GM23338 (cell line): Measurements from ENCODE around the gene PEX13. TPM values are rescaled to one million over a fixed set of nuclear protein-coding genes. Genes with fewer than 3 reads are reported as not detected.

Experiments used
- ATAC-seq: fragments of 200-7000 bp; cut with Tn5 transposase; 3 replicates; pipeline ENCODE4 v1.9.1; 2020
- DNase-seq: peaks from one replicate; pipeline ENCODE4 v3.0.0-alpha.2; 2015; ENCODE audit warnings: low spot score
- H2AFZ ChIP-seq: fragments of 200-600 bp; sonication (generic); 2 replicates; pipeline ENCODE4 v1.8.0; 2016; ENCODE audit warnings: antibody characterized with exemption, mild to moderate bottlenecking, moderate library complexity
- H3F3A ChIP-seq: fragments of 200-600 bp; sonication (generic); replicated peaks from 2 replicates; pipeline ENCODE4 v1.8.0; 2017; ENCODE audit warnings: antibody characterized with exemption, mixed run types, low read depth
- H3K27ac ChIP-seq: fragments of 200-600 bp; sonication (generic); 2 replicates; pipeline ENCODE4 v1.6.1; 2016; ENCODE audit warnings: low read depth
- H3K27me3 ChIP-seq: fragments of 200-600 bp; sonication (generic); 2 replicates; pipeline ENCODE4 v1.8.0; 2016; ENCODE audit warnings: mild to moderate bottlenecking, mixed run types, moderate library complexity; ENCODE audit not compliant: insufficient read depth
- H3K36me3 ChIP-seq: fragments of 200-600 bp; sonication (generic); 2 replicates; pipeline ENCODE4 v1.8.0; 2016; ENCODE audit warnings: mild to moderate bottlenecking; ENCODE audit not compliant: insufficient read depth
- H3K4me1 ChIP-seq: fragments of 200-600 bp; sonication (generic); 2 replicates; pipeline ENCODE4 v1.8.0; 2016; ENCODE audit warnings: mild to moderate bottlenecking, moderate library complexity; ENCODE audit not compliant: insufficient read depth
- H3K4me2 ChIP-seq: fragments of 200-600 bp; sonication (generic); 2 replicates; pipeline ENCODE4 v1.7.1; 2017; ENCODE audit warnings: mixed run types
- H3K4me3 ChIP-seq: fragments of 200-600 bp; sonication (generic); 2 replicates; pipeline ENCODE4 v1.6.1; 2016; ENCODE audit warnings: mixed run types
- H3K79me2 ChIP-seq: fragments of 200-600 bp; sonication (generic); replicated peaks from 2 replicates; pipeline ENCODE4 v1.8.0; 2017; ENCODE audit warnings: mild to moderate bottlenecking; ENCODE audit not compliant: insufficient read depth
- H3K9me2 ChIP-seq: fragments of 200-600 bp; sonication (generic); 2 replicates; pipeline ENCODE4 v1.8.0; 2017; ENCODE audit not compliant: insufficient read depth
- H4K20me1 ChIP-seq: fragments of 200-600 bp; sonication (generic); replicated peaks from 2 replicates; pipeline ENCODE4 v1.8.0; 2017; ENCODE audit warnings: mild to moderate bottlenecking; ENCODE audit not compliant: insufficient read depth
- H3K27ac Mint-ChIP-seq: 2 replicates; pipeline ENCODE4 v1.8.0; 2020; ENCODE audit warnings: inconsistent platforms, mild to moderate bottlenecking, moderate library complexity, mixed read lengths
- H3K27me3 Mint-ChIP-seq: 3 replicates; pipeline ENCODE4 v1.8.0; 2022; ENCODE audit warnings: low read depth, mild to moderate bottlenecking, moderate library complexity, mixed read lengths, inconsistent platforms; ENCODE audit not compliant: insufficient read depth, poor library complexity
- H3K36me3 Mint-ChIP-seq: 3 replicates; pipeline ENCODE4 v1.8.0; 2021; ENCODE audit warnings: low read depth, mild to moderate bottlenecking, inconsistent platforms, moderate library complexity, mixed read lengths
- H3K4me1 Mint-ChIP-seq: 3 replicates; pipeline ENCODE4 v1.8.0; 2020; ENCODE audit warnings: mild to moderate bottlenecking, inconsistent platforms, mixed read lengths
- H3K4me3 Mint-ChIP-seq: 3 replicates; pipeline ENCODE4 v1.8.0; 2021; ENCODE audit warnings: moderate library complexity, mild to moderate bottlenecking, inconsistent platforms, mixed read lengths
- H3K9me3 Mint-ChIP-seq: 3 replicates; pipeline ENCODE4 v1.8.0; 2020; ENCODE audit warnings: moderate library complexity, mild to moderate bottlenecking, inconsistent platforms, mixed read lengths
- CREB1 ChIP-seq: fragments of 250-450 bp; sonication (Bioruptor Pico); IDR thresholded peaks from 2 replicates; pipeline ENCODE4 v1.5.0; 2020; ENCODE audit warnings: low read depth, mild to moderate bottlenecking, moderate library complexity
- EZH2 ChIP-seq: fragments of 200-600 bp; sonication (generic); IDR thresholded peaks from one replicate; pipeline ENCODE4 v1.8.0; 2017; ENCODE audit warnings: antibody characterized with exemption, mild to moderate bottlenecking, low read depth; ENCODE audit not compliant: unreplicated experiment
- JUNB ChIP-seq: IDR thresholded peaks from one replicate; pipeline ENCODE4 v1.6.1; 2016; ENCODE audit warnings: antibody characterized with exemption; ENCODE audit not compliant: unreplicated experiment
- NANOG ChIP-seq: IDR thresholded peaks from 2 replicates; pipeline ENCODE4 v1.6.1; 2016; ENCODE audit warnings: antibody characterized with exemption, borderline replicate concordance
- POLR2AphosphoS5 ChIP-seq: IDR thresholded peaks from 2 replicates; pipeline ENCODE4 v1.6.1; 2016; ENCODE audit warnings: antibody characterized with exemption, low read depth
- ZNF331 ChIP-seq: fragments of 250-450 bp; sonication (Bioruptor Pico); IDR thresholded peaks from 2 replicates; pipeline ENCODE4 v1.5.0; 2020; ENCODE audit warnings: low read depth, mild to moderate bottlenecking, moderate library complexity
- polyA plus RNA-seq: library from polyadenylated mRNA; unstranded; fragments of >200 nt; fragmentation: Nextera tagmentation; extraction: Ambion mirVana; gene quantifications from 2 replicates; pipeline ENCODE4 v1.2.1, GENCODE V29; 2016
- total RNA-seq: library from RNA; depleted of rRNA; stranded (reverse); fragments of >200 nt; shearing (Covaris generic); gene quantifications from 2 replicates; pipeline ENCODE4 v1.2.3, GENCODE V29; 2014
- TF ChIP-seq, protein P1 (sequence below): IDR thresholded peaks from 2 replicates; pipeline ENCODE4 v1.6.1; 2016; ENCODE audit warnings: antibody characterized with exemption
- TF ChIP-seq, protein P2 (sequence below): fragments of 250-450 bp; sonication (Bioruptor Pico); IDR thresholded peaks from 2 replicates; pipeline ENCODE4 v1.5.0; 2020; ENCODE audit warnings: mild to moderate bottlenecking, moderate library complexity
- TF ChIP-seq, protein P3 (sequence below), 2 experiments: fragments of 200-600 bp in 1 of 2; sonication (generic) in 1 of 2; conservative IDR thresholded peaks; 2 replicates each; pipeline versions ENCODE4 v1.5.1 to v1.6.1; 2016 to 2017; ENCODE audit warnings: antibody characterized with exemption in 2 of 2, low read depth in 2 of 2, mild to moderate bottlenecking in 2 of 2, moderate library complexity in 1 of 2

Gene PEX13
- total and polyA plus RNA-seq, 2 experiments from 2014 or later: 15.8 to 29.2 TPM

DNA sequence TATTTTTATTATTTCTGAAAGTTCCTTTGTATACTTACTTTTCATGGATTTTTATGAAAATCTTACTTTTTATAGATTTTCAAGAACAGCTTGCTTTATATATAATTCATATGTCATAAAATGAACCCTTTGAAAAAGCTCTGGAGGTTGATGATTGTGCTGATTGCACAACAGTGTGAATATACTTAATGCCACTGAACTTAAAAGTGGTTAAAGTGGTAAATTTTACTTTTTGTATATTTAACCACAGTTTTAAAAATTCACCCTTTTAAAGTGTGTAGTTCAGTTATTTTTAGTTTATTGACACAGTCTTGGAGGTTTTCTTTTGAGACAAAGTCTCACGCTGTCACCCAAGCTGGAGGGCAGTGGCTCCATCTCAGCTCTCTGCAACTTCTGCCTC is 56.6 kb downstream of the PEX13 start:
- Histone ChIP-seq H3K27me3 (no peaks in the 10 kb centered on the region), H4K20me1 (no peaks in the 10 kb centered on the region), H2AFZ (no peak overlapping the region), H3K4me1 (no peaks in the 10 kb centered on the region), H3K79me2 (no peaks in the 10 kb centered on the region), H3K27ac (no peak overlapping the region), H3K36me3 (peaks cover 8% of the 10 kb centered on the region; the same call in 1 of the 2 replicates), H3K4me3 (no peak overlapping the region), H3K9me2 (no peaks in the 10 kb centered on the region), H3F3A (no peaks in the 10 kb centered on the region), H3K4me2 (no peak overlapping the region)
- Mint-ChIP-seq H3K27me3 (no peaks in the 10 kb centered on the region), H3K36me3 (peaks cover 16% of the 10 kb centered on the region; the same call in 2 of the 3 replicates), H3K9me3 (no peaks in the 10 kb centered on the region), H3K4me1 (no peaks in the 10 kb centered on the region), H3K4me3 (no peak overlapping the region), H3K27ac (no peak overlapping the region)
- ATAC-seq (no peak), DNase-seq (no peak)
- TF ChIP-seq, protein P1, sequence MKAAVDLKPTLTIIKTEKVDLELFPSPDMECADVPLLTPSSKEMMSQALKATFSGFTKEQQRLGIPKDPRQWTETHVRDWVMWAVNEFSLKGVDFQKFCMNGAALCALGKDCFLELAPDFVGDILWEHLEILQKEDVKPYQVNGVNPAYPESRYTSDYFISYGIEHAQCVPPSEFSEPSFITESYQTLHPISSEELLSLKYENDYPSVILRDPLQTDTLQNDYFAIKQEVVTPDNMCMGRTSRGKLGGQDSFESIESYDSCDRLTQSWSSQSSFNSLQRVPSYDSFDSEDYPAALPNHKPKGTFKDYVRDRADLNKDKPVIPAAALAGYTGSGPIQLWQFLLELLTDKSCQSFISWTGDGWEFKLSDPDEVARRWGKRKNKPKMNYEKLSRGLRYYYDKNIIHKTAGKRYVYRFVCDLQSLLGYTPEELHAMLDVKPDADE: no peak
- TF ChIP-seq, protein P2, sequence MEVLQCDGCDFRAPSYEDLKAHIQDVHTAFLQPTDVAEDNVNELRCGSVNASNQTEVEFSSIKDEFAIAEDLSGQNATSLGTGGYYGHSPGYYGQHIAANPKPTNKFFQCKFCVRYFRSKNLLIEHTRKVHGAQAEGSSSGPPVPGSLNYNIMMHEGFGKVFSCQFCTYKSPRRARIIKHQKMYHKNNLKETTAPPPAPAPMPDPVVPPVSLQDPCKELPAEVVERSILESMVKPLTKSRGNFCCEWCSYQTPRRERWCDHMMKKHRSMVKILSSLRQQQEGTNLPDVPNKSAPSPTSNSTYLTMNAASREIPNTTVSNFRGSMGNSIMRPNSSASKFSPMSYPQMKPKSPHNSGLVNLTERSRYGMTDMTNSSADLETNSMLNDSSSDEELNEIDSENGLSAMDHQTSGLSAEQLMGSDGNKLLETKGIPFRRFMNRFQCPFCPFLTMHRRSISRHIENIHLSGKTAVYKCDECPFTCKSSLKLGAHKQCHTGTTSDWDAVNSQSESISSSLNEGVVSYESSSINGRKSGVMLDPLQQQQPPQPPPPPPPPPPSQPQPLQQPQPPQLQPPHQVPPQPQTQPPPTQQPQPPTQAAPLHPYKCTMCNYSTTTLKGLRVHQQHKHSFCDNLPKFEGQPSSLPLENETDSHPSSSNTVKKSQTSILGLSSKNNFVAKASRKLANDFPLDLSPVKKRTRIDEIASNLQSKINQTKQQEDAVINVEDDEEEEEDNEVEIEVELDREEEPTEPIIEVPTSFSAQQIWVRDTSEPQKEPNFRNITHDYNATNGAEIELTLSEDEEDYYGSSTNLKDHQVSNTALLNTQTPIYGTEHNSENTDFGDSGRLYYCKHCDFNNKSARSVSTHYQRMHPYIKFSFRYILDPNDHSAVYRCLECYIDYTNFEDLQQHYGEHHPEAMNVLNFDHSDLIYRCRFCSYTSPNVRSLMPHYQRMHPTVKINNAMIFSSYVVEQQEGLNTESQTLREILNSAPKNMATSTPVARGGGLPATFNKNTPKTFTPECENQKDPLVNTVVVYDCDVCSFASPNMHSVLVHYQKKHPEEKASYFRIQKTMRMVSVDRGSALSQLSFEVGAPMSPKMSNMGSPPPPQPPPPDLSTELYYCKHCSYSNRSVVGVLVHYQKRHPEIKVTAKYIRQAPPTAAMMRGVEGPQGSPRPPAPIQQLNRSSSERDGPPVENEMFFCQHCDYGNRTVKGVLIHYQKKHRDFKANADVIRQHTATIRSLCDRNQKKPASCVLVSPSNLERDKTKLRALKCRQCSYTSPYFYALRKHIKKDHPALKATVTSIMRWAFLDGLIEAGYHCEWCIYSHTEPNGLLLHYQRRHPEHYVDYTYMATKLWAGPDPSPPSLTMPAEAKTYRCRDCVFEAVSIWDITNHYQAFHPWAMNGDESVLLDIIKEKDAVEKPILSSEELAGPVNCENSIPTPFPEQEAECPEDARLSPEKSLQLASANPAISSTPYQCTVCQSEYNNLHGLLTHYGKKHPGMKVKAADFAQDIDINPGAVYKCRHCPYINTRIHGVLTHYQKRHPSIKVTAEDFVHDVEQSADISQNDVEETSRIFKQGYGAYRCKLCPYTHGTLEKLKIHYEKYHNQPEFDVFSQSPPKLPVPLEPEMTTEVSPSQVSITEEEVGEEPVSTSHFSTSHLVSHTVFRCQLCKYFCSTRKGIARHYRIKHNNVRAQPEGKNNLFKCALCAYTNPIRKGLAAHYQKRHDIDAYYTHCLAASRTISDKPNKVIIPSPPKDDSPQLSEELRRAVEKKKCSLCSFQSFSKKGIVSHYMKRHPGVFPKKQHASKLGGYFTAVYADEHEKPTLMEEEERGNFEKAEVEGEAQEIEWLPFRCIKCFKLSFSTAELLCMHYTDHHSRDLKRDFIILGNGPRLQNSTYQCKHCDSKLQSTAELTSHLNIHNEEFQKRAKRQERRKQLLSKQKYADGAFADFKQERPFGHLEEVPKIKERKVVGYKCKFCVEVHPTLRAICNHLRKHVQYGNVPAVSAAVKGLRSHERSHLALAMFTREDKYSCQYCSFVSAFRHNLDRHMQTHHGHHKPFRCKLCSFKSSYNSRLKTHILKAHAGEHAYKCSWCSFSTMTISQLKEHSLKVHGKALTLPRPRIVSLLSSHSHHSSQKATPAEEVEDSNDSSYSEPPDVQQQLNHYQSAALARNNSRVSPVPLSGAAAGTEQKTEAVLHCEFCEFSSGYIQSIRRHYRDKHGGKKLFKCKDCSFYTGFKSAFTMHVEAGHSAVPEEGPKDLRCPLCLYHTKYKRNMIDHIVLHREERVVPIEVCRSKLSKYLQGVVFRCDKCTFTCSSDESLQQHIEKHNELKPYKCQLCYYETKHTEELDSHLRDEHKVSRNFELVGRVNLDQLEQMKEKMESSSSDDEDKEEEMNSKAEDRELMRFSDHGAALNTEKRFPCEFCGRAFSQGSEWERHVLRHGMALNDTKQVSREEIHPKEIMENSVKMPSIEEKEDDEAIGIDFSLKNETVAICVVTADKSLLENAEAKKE (CRISPR knock-in tag): no peak
- TF ChIP-seq NANOG: no peak
- TF ChIP-seq, protein P3, sequence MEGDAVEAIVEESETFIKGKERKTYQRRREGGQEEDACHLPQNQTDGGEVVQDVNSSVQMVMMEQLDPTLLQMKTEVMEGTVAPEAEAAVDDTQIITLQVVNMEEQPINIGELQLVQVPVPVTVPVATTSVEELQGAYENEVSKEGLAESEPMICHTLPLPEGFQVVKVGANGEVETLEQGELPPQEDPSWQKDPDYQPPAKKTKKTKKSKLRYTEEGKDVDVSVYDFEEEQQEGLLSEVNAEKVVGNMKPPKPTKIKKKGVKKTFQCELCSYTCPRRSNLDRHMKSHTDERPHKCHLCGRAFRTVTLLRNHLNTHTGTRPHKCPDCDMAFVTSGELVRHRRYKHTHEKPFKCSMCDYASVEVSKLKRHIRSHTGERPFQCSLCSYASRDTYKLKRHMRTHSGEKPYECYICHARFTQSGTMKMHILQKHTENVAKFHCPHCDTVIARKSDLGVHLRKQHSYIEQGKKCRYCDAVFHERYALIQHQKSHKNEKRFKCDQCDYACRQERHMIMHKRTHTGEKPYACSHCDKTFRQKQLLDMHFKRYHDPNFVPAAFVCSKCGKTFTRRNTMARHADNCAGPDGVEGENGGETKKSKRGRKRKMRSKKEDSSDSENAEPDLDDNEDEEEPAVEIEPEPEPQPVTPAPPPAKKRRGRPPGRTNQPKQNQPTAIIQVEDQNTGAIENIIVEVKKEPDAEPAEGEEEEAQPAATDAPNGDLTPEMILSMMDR (conservative IDR thresholded peaks at IDR 0.05; ENCODE audit: low read depth in 2 of 2): no peak
- TF ChIP-seq ZNF331: no peak
- TF ChIP-seq CREB1: no peak
- TF ChIP-seq POLR2AphosphoS5: no peak
- TF ChIP-seq EZH2: no peak
- no peak for TF ChIP-seq JUNB
